ENCODE data around the gene KCNH1. TPM values are rescaled to one million over a fixed set of nuclear protein-coding genes. Genes with fewer than 3 reads are reported as not detected.

Gene KCNH1
- total and polyA plus RNA-seq, 2 experiments from 2014 or later, result 0.28 TPM; not detected in 1

DNA sequence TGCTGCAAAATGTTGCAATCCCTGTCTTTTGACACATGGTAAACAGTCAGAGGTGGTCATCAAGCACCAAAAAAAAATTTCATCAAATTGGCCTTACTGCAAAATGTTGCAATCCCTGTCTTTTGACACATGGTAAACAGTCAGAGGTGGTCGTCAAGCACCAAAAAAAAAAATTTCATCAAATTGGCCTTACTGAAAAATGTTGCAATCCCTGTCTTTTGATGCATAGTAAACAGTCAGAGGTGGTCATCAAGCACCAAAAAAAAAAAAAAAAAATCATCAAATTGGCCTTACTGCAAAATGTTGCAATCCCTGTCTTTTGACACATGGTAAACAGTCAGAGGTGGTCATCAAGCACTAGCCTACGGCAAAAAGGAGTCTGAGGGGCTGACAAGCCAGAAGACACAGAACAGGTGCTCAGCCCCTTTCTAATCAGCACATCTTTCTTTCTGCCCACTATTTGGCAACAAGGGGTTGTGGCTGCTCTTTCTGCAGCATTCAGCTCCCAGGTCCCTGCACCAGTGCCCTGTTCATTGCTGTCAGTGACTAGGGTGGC is 223.8 kb downstream of the KCNH1 start:
- ATAC-seq, result no peak
- Mint-ChIP-seq H3K27me3 (ENCODE audit: insufficient read depth, low read depth, poor library complexity) (peaks cover 2% of the 10 kb centered on the region), H3K9me3 (no peaks in the 10 kb centered on the region), H3K36me3 (ENCODE audit: low read depth) (no peaks in the 10 kb centered on the region), H3K4me1 (0 out of 3 replicates have a peak, but pooled peaks cover 3% of the 10 kb centered on the region), H3K27ac (no peak overlapping the region), H3K4me3 (no peak overlapping the region)
- Histone ChIP-seq H3K4me2 (no peak overlapping the region), H3F3A (replicated peaks; ENCODE audit: low read depth) (no peaks in the 10 kb centered on the region), H3K79me2 (replicated peaks; ENCODE audit: insufficient read depth) (no peaks in the 10 kb centered on the region), H3K4me1 (ENCODE audit: insufficient read depth) (no peaks in the 10 kb centered on the region), H2AFZ (no peak overlapping the region), H3K27ac (ENCODE audit: low read depth) (no peak overlapping the region), H3K27me3 (ENCODE audit: insufficient read depth) (no peaks in the 10 kb centered on the region), H3K36me3 (ENCODE audit: insufficient read depth) (no peaks in the 10 kb centered on the region), H3K9me2 (ENCODE audit: insufficient read depth) (no peaks in the 10 kb centered on the region), H4K20me1 (replicated peaks; ENCODE audit: insufficient read depth) (no peaks in the 10 kb centered on the region), H3K4me3 (no peak overlapping the region)
- DNase-seq (ENCODE audit: low spot score), result no peak
- TF ChIP-seq, protein P1, sequence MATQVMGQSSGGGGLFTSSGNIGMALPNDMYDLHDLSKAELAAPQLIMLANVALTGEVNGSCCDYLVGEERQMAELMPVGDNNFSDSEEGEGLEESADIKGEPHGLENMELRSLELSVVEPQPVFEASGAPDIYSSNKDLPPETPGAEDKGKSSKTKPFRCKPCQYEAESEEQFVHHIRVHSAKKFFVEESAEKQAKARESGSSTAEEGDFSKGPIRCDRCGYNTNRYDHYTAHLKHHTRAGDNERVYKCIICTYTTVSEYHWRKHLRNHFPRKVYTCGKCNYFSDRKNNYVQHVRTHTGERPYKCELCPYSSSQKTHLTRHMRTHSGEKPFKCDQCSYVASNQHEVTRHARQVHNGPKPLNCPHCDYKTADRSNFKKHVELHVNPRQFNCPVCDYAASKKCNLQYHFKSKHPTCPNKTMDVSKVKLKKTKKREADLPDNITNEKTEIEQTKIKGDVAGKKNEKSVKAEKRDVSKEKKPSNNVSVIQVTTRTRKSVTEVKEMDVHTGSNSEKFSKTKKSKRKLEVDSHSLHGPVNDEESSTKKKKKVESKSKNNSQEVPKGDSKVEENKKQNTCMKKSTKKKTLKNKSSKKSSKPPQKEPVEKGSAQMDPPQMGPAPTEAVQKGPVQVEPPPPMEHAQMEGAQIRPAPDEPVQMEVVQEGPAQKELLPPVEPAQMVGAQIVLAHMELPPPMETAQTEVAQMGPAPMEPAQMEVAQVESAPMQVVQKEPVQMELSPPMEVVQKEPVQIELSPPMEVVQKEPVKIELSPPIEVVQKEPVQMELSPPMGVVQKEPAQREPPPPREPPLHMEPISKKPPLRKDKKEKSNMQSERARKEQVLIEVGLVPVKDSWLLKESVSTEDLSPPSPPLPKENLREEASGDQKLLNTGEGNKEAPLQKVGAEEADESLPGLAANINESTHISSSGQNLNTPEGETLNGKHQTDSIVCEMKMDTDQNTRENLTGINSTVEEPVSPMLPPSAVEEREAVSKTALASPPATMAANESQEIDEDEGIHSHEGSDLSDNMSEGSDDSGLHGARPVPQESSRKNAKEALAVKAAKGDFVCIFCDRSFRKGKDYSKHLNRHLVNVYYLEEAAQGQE (IDR thresholded peaks at IDR 0.05; ENCODE audit: unreplicated experiment), result no peak
- no peak for TF ChIP-seq CREB1 (CRISPR knock-in tag; IDR thresholded peaks at IDR 0.05; ENCODE audit: low read depth)
- TF ChIP-seq, protein P2, sequence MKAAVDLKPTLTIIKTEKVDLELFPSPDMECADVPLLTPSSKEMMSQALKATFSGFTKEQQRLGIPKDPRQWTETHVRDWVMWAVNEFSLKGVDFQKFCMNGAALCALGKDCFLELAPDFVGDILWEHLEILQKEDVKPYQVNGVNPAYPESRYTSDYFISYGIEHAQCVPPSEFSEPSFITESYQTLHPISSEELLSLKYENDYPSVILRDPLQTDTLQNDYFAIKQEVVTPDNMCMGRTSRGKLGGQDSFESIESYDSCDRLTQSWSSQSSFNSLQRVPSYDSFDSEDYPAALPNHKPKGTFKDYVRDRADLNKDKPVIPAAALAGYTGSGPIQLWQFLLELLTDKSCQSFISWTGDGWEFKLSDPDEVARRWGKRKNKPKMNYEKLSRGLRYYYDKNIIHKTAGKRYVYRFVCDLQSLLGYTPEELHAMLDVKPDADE (IDR thresholded peaks at IDR 0.05), result no peak
- TF ChIP-seq ZNF462 (CRISPR knock-in tag; IDR thresholded peaks at IDR 0.05), result no peak
- TF ChIP-seq POLR2AphosphoS5 (IDR thresholded peaks at IDR 0.05; ENCODE audit: low read depth), result no peak
- TF ChIP-seq JUNB (IDR thresholded peaks at IDR 0.05; ENCODE audit: unreplicated experiment), result no peak
- TF ChIP-seq NANOG (IDR thresholded peaks at IDR 0.05; ENCODE audit: borderline replicate concordance), result no peak
- no peak for TF ChIP-seq EZH2 (IDR thresholded peaks at IDR 0.05; ENCODE audit: low read depth, unreplicated experiment)
- TF ChIP-seq, protein P3, sequence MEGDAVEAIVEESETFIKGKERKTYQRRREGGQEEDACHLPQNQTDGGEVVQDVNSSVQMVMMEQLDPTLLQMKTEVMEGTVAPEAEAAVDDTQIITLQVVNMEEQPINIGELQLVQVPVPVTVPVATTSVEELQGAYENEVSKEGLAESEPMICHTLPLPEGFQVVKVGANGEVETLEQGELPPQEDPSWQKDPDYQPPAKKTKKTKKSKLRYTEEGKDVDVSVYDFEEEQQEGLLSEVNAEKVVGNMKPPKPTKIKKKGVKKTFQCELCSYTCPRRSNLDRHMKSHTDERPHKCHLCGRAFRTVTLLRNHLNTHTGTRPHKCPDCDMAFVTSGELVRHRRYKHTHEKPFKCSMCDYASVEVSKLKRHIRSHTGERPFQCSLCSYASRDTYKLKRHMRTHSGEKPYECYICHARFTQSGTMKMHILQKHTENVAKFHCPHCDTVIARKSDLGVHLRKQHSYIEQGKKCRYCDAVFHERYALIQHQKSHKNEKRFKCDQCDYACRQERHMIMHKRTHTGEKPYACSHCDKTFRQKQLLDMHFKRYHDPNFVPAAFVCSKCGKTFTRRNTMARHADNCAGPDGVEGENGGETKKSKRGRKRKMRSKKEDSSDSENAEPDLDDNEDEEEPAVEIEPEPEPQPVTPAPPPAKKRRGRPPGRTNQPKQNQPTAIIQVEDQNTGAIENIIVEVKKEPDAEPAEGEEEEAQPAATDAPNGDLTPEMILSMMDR (conservative IDR thresholded peaks at IDR 0.05; ENCODE audit: low read depth in 2 of 2), result no peak
- no peak for TF ChIP-seq EZH2phosphoT487 (IDR thresholded peaks at IDR 0.05; ENCODE audit: unreplicated experiment)
- no peak for TF ChIP-seq STAT1 (IDR thresholded peaks at IDR 0.05; ENCODE audit: unreplicated experiment)
- TF ChIP-seq ZNF331 (CRISPR knock-in tag; IDR thresholded peaks at IDR 0.05; ENCODE audit: low read depth), result no peak
- TF ChIP-seq ZNF114 (CRISPR knock-in tag; IDR thresholded peaks at IDR 0.05), result no peak

Measured in GM23338 (cell line).